Calu3 (cell line): ENCODE results near the gene AMPH. TPM values are rescaled to one million over a fixed set of nuclear protein-coding genes. Genes with fewer than 3 reads are reported as not detected.

Experiments
- BruUV-seq: library from RNA; stranded (reverse); fragments of 400-500 nt; replicated peaks from 2 replicates; lab custom pipeline; 2021; lab: Mats Ljungman, UMichigan
- CTCF ChIA-PET: fragments of 300-600 bp; sonication (Branson Sonifier 250); formaldehyde crosslinking; loops from one replicate; lab custom pipeline; 2022; ENCODE audit warnings: antibody characterized with exemption; lab: Charles Lee
- DNase-seq: peaks from one replicate; pipeline ENCODE4 v3.0.0; 2022
- H3K27ac Mint-ChIP-seq: one replicate; pipeline ENCODE4 v1.8.0; 2022; ENCODE audit warnings: mixed read lengths; ENCODE audit not compliant: unreplicated experiment
- H3K27me3 Mint-ChIP-seq: one replicate; pipeline ENCODE4 v1.8.0; 2022; ENCODE audit warnings: mixed read lengths; ENCODE audit not compliant: unreplicated experiment
- H3K36me3 Mint-ChIP-seq: one replicate; pipeline ENCODE4 v1.8.0; 2022; ENCODE audit warnings: mild to moderate bottlenecking, moderate library complexity, mixed read lengths; ENCODE audit not compliant: insufficient read depth, unreplicated experiment
- H3K4me1 Mint-ChIP-seq: one replicate; pipeline ENCODE4 v1.8.0; 2022; ENCODE audit warnings: mild to moderate bottlenecking, low read depth, mixed read lengths; ENCODE audit not compliant: unreplicated experiment
- H3K4me3 Mint-ChIP-seq: one replicate; pipeline ENCODE4 v1.8.0; 2022; ENCODE audit warnings: mild to moderate bottlenecking, low read depth, moderate library complexity, mixed read lengths; ENCODE audit not compliant: unreplicated experiment
- H3K9me3 Mint-ChIP-seq: one replicate; pipeline ENCODE4 v1.8.0; 2022; ENCODE audit warnings: low read depth, mixed read lengths; ENCODE audit not compliant: unreplicated experiment
- CTCF ChIP-seq: fragments of 200-600 bp; IDR thresholded peaks from one replicate; pipeline ENCODE4 v1.8.0; 2022; ENCODE audit warnings: antibody characterized with exemption; ENCODE audit not compliant: unreplicated experiment
- intact Hi-C: fragments of 100-400 bp; cut with micrococcal nuclease; formaldehyde crosslinking; loops from one replicate; pipeline ENCODE4 v1.10.0; 2022; ENCODE audit not compliant: unreplicated experiment
- total RNA-seq: library from RNA; stranded (reverse); gene quantifications from 2 replicates; pipeline ENCODE4 v1.2.3, GENCODE V29; 2022

The AMPH gene
- total RNA-seq, 1 experiment from 2014 or later: not detected

GRCh38 chr7:38451840-38452239 is 179.3 kb downstream of the AMPH start:
- BruUV-seq: no TSS peak
- TF ChIP-seq CTCF: no peak
- H3K9me3 Mint-ChIP-seq: no peaks in the 10 kb centered on the region
- intact Hi-C loops: loop anchor here (1.0 to 5.0 kb wide), 3 partner anchors 180 to 1068 kb away; partner anchors contain the start of gene AMPH
- no peak for DNase-seq
- CTCF ChIA-PET: no interaction called here
- H3K4me1 Mint-ChIP-seq: no peaks in the 10 kb centered on the region
- peaks cover 52% of the 10 kb centered on the region for H3K27me3 Mint-ChIP-seq
- H3K36me3 Mint-ChIP-seq: no peaks in the 10 kb centered on the region
- H3K4me3 Mint-ChIP-seq: no peak overlapping the region
- H3K27ac Mint-ChIP-seq: no peak overlapping the region

- Mint-ChIP-seq H3K4me1 (no peaks in the 10 kb centered on the region), H3K27ac (no peak overlapping the region), H3K36me3 (no peaks in the 10 kb centered on the region), H3K9me3 (no peaks in the 10 kb centered on the region), H3K27me3 (peaks cover 39% of the 10 kb centered on the region), H3K4me3 (no peak overlapping the region)
- DNase-seq: no peak
- no peak for TF ChIP-seq CTCF
- CTCF ChIA-PET: no interaction called here
- intact Hi-C loops: no loop called here
- no TSS peak for BruUV-seq
These were observed 182.5 kb downstream of the AMPH start for GRCh38 chr7:38448584-38449234.

GRCh38 chr7:38448054-38448453 is 183.1 kb downstream of the AMPH start:
- no TSS peak for BruUV-seq
- CTCF ChIA-PET: no interaction called here

GRCh38 chr7:38438970-38439369 is 192.2 kb downstream of the AMPH start:
- Mint-ChIP-seq H3K9me3 (no peaks in the 10 kb centered on the region), H3K4me1 (no peaks in the 10 kb centered on the region), H3K27ac (no peak overlapping the region), H3K36me3 (no peaks in the 10 kb centered on the region), H3K27me3 (peaks cover 34% of the 10 kb centered on the region), H3K4me3 (no peak overlapping the region)
- DNase-seq: no peak
- no TSS peak for BruUV-seq
- intact Hi-C loops: no loop called here
- no peak for TF ChIP-seq CTCF
- CTCF ChIA-PET: interaction anchor here (0.6 kb wide), 1 partner anchor 685 kb away, joined by 5 read pairs; no protein-coding TSS in a partner anchor

More at GRCh38 chr7:38448054-38448453, 183.1 kb downstream of the AMPH start:
- peaks cover 35% of the 10 kb centered on the region for H3K27me3 Mint-ChIP-seq
- no peaks in the 10 kb centered on the region for H3K4me1 Mint-ChIP-seq
- no peak for DNase-seq
- no peak overlapping the region for H3K4me3 Mint-ChIP-seq
- no peak overlapping the region for H3K27ac Mint-ChIP-seq
- H3K36me3 Mint-ChIP-seq: no peaks in the 10 kb centered on the region
- intact Hi-C loops: no loop called here
- no peak for TF ChIP-seq CTCF
- H3K9me3 Mint-ChIP-seq: no peaks in the 10 kb centered on the region
